HEK293 (cell line): ENCODE data around the gene HOXC5.
A peak's percentile ranks its signal among the peaks of the same experiment; 100 is the strongest.

ENCODE experiments used
- CTCF ChIA-PET: fragments of 350-600 bp; formaldehyde crosslinking; extraction: SDS; loops from one replicate; lab custom pipeline; 2021; ENCODE audit warnings: antibody characterized with exemption; lab: Yijun Ruan, JAX
- POLR2A ChIA-PET: fragments of 300-600 bp; formaldehyde crosslinking; extraction: SDS; loops from one replicate; lab custom pipeline; 2020; ENCODE audit warnings: antibody characterized with exemption, inconsistent platforms; lab: Yijun Ruan, JAX
- H3K27ac ChIP-seq: fragments of 200-500 bp; sonication (Bioruptor generic); 2 replicates; pipeline ENCODE4 v1.5.1; 2014; ENCODE audit warnings: low read depth, low read length, control low read depth, inconsistent platforms; ENCODE audit errors: extremely low read depth
- H3K36me3 ChIP-seq, 2 experiments: fragments of 200-500 bp in 1 of 2; sonication (Bioruptor generic) in 1 of 2; 1 replicate in 1 of 2; 2 replicates in 1 of 2; pipeline ENCODE4 v1.5.1; 2014 to 2017; ENCODE audit warnings: inconsistent platforms in 2 of 2, low read length in 2 of 2; ENCODE audit not compliant: control insufficient read depth in 2 of 2, insufficient read depth in 1 of 2
- H3K4me1 ChIP-seq: fragments of 200-500 bp; sonication (Bioruptor generic); 2 replicates; pipeline ENCODE4 v1.5.1; 2014; ENCODE audit warnings: mild to moderate bottlenecking, low read length, inconsistent platforms; ENCODE audit not compliant: control insufficient read depth, insufficient read depth
- H3K4me3 ChIP-seq: 2 replicates; pipeline ENCODE4 v1.5.1; 2011; ENCODE audit warnings: low read depth, mild to moderate bottlenecking, control low read depth, low read length, moderate library complexity
- H3K9me3 ChIP-seq: fragments of 200-500 bp; sonication (Bioruptor generic); 2 replicates; pipeline ENCODE4 v1.5.1; 2014; ENCODE audit warnings: low read depth, low read length, inconsistent platforms; ENCODE audit not compliant: control insufficient read depth, insufficient read depth
- BCL11B ChIP-seq: fragments of 450-650 bp; formaldehyde crosslinking; IDR thresholded peaks from 2 replicates; pipeline ENCODE4 v1.5.1; 2016; ENCODE audit warnings: low read depth, missing biosample characterization, missing genetic modification characterization
- IKZF3 ChIP-seq: fragments of 450-650 bp; IDR thresholded peaks from 2 replicates; pipeline ENCODE4 v1.5.0; 2018; ENCODE audit warnings: missing biosample characterization, mild to moderate bottlenecking, missing genetic modification characterization, moderate library complexity
- PATZ1 ChIP-seq: fragments of 450-650 bp; formaldehyde crosslinking; IDR thresholded peaks from 2 replicates; pipeline ENCODE4 v1.5.1; 2016; ENCODE audit warnings: missing biosample characterization, missing genetic modification characterization
- SP3 ChIP-seq: fragments of 450-650 bp; formaldehyde crosslinking; IDR thresholded peaks from 2 replicates; pipeline ENCODE4 v1.5.1; 2016; ENCODE audit warnings: missing biosample characterization, missing genetic modification characterization
- TRIM28 ChIP-seq: IDR thresholded peaks from 2 replicates; pipeline ENCODE4 v1.6.1; 2011; ENCODE audit warnings: low read length, control low read depth, borderline replicate concordance
- ZBTB48 ChIP-seq: fragments of 450-650 bp; formaldehyde crosslinking; IDR thresholded peaks from 2 replicates; pipeline ENCODE4 v1.5.1; 2016; ENCODE audit warnings: missing biosample characterization, missing genetic modification characterization
- ZFP37 ChIP-seq: fragments of 450-650 bp; formaldehyde crosslinking; IDR thresholded peaks from 2 replicates; pipeline ENCODE4 v1.5.1; 2016; ENCODE audit warnings: missing biosample characterization, missing genetic modification characterization
- ZNF214 ChIP-seq: fragments of 450-650 bp; formaldehyde crosslinking; IDR thresholded peaks from 2 replicates; pipeline ENCODE4 v1.5.1; 2017; ENCODE audit warnings: missing biosample characterization, mild to moderate bottlenecking, missing genetic modification characterization, borderline replicate concordance
- ZNF24 ChIP-seq: fragments of 450-650 bp; formaldehyde crosslinking; IDR thresholded peaks from 2 replicates; pipeline ENCODE4 v1.5.1; 2016; ENCODE audit warnings: missing biosample characterization, missing genetic modification characterization
- ZNF514 ChIP-seq: fragments of 450-650 bp; formaldehyde crosslinking; IDR thresholded peaks from 2 replicates; pipeline ENCODE4 v1.5.1; 2016; ENCODE audit warnings: missing biosample characterization, missing genetic modification characterization
- ZNF530 ChIP-seq: fragments of 450-650 bp; formaldehyde crosslinking; IDR thresholded peaks from 2 replicates; pipeline ENCODE4 v1.5.1; 2016; ENCODE audit warnings: low read depth, missing biosample characterization, missing genetic modification characterization
- ZNF555 ChIP-seq: fragments of 450-650 bp; formaldehyde crosslinking; conservative IDR thresholded peaks from 2 replicates; pipeline ENCODE4 v1.5.1; 2017; ENCODE audit warnings: missing biosample characterization, mild to moderate bottlenecking, missing genetic modification characterization, inconsistent platforms
- ZNF623 ChIP-seq: fragments of 450-650 bp; formaldehyde crosslinking; IDR thresholded peaks from 2 replicates; pipeline ENCODE4 v1.5.1; 2016; ENCODE audit warnings: missing biosample characterization, missing genetic modification characterization
- ZNF701 ChIP-seq: fragments of 450-650 bp; formaldehyde crosslinking; IDR thresholded peaks from 2 replicates; pipeline ENCODE4 v1.5.1; 2016; ENCODE audit warnings: missing biosample characterization, missing genetic modification characterization
- ZNF830 ChIP-seq: fragments of 450-650 bp; IDR thresholded peaks from 2 replicates; pipeline ENCODE4 v1.5.0; 2018; ENCODE audit warnings: missing biosample characterization, missing genetic modification characterization, low read depth, mild to moderate bottlenecking, moderate library complexity
- TF ChIP-seq, protein P1 (sequence below): IDR thresholded peaks from 2 replicates; pipeline ENCODE4 v1.6.1; 2011; ENCODE audit warnings: mild to moderate bottlenecking, low read depth, low read length, borderline replicate concordance
- TF ChIP-seq, protein P2 (sequence below): fragments of 450-650 bp; formaldehyde crosslinking; IDR thresholded peaks from 2 replicates; pipeline ENCODE4 v1.5.1; 2016; ENCODE audit warnings: missing biosample characterization, missing genetic modification characterization

The HOXC5 gene

GRCh38 chr12:54030442-54030801 is 2.4 kb upstream of the HOXC5 start (continued):
- TF ChIP-seq BCL11B (tag by site-specific recombination) = no peak
- TF ChIP-seq ZNF623 (tag by site-specific recombination) = no peak
- TF ChIP-seq ZFP37 (tag by site-specific recombination) = no peak
- TF ChIP-seq ZNF530 (tag by site-specific recombination) = no peak
- TF ChIP-seq ZNF514 (tag by site-specific recombination) = no peak
- TF ChIP-seq, protein P1, sequence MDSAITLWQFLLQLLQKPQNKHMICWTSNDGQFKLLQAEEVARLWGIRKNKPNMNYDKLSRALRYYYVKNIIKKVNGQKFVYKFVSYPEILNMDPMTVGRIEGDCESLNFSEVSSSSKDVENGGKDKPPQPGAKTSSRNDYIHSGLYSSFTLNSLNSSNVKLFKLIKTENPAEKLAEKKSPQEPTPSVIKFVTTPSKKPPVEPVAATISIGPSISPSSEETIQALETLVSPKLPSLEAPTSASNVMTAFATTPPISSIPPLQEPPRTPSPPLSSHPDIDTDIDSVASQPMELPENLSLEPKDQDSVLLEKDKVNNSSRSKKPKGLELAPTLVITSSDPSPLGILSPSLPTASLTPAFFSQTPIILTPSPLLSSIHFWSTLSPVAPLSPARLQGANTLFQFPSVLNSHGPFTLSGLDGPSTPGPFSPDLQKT = no peak

- CTCF ChIA-PET = interaction anchor here (0.6 to 5.4 kb wide), 10 partner anchors 15 to 189 kb away, joined by 3 to 109 read pairs (median 39); partner anchors contain the start of genes HOXC8 and SMUG1
- Histone ChIP-seq H3K36me3 (peaks cover 4 to 13% of the 10 kb centered on the region in 2 experiments; a peak in 2 of 3 replicates), H3K9me3 (no peaks in the 10 kb centered on the region), H3K4me1 (peaks cover 40% of the 10 kb centered on the region), H3K27ac (peak overlapping the region; percentile 0; the same call in 1 of the 2 replicates), H3K4me3 (no peak overlapping the region)
- TF ChIP-seq ZNF24 (tag by site-specific recombination) = no peak
- no peak for TF ChIP-seq ZNF830 (tag by site-specific recombination)
- no peak for TF ChIP-seq ZNF214 (tag by site-specific recombination)
- TF ChIP-seq, protein P2, sequence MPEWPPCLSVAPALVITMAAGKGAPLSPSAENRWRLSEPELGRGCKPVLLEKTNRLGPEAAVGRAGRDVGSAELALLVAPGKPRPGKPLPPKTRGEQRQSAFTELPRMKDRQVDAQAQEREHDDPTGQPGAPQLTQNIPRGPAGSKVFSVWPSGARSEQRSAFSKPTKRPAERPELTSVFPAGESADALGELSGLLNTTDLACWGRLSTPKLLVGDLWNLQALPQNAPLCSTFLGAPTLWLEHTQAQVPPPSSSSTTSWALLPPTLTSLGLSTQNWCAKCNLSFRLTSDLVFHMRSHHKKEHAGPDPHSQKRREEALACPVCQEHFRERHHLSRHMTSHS (tag by site-specific recombination) = no peak
- no peak for TF ChIP-seq SP3 (tag by site-specific recombination)
- POLR2A ChIA-PET = interaction anchor here (1.0 to 5.0 kb wide), 2 partner anchors 14 to 22 kb away, joined by 4 to 22 read pairs; partner anchors contain the start of gene HOXC8
Measured at GRCh38 chr12:54030889-54031471, 1.9 kb upstream of the HOXC5 start.

GRCh38 chr12:54031480-54031879 is 1.4 kb upstream of the HOXC5 start:
- H3K4me3 ChIP-seq = no peak overlapping the region
- TF ChIP-seq ZNF701 (tag by site-specific recombination) = no peak
- peak; percentile 79 for TF ChIP-seq IKZF3 (tag by site-specific recombination)
- TF ChIP-seq, all 188 proteins: peak for 1
- Histone ChIP-seq H3K36me3 (peaks cover 4 to 13% of the 10 kb centered on the region in 2 experiments; a peak in 2 of 3 replicates), H3K27ac (peak overlapping the region; percentile 0; the same call in 1 of the 2 replicates), H3K9me3 (no peaks in the 10 kb centered on the region), H3K4me1 (peaks cover 40% of the 10 kb centered on the region)
- ChIA-PET CTCF (interaction anchor here (0.6 to 5.4 kb wide), 17 partner anchors 13 to 336 kb away, joined by 3 to 109 read pairs (median 10); partner anchors contain the start of genes HOXC8 and SMUG1), POLR2A (interaction anchor here (1.0 to 5.0 kb wide), 3 partner anchors 15 to 107 kb away, joined by 4 to 22 read pairs (median 7); partner anchors contain the start of gene HOXC8)

- POLR2A ChIA-PET = interaction anchor here (0.7 to 5.0 kb wide), 16 partner anchors 15 to 184 kb away, joined by 3 to 22 read pairs (median 5); partner anchors contain the start of genes HOXC13, HOXC4, HOXC8 and HOXC9
- peaks cover 44% of the 10 kb centered on the region for H3K4me1 ChIP-seq
- no peak overlapping the region for H3K4me3 ChIP-seq
- CTCF ChIA-PET = interaction anchor here (0.6 to 5.4 kb wide), 43 partner anchors 9 to 683 kb away, joined by 3 to 109 read pairs (median 5); partner anchors contain the start of genes HOXC13, HOXC4, HOXC8 and SMUG1
- TF ChIP-seq ZBTB48 (peak; percentile 79), PATZ1 (tag by site-specific recombination) (no peak), TRIM28 (peak; percentile 17; the same call in 1 of the 2 replicates), ZNF555 (tag by site-specific recombination) (no peak)
- H3K9me3 ChIP-seq = no peaks in the 10 kb centered on the region
- H3K27ac ChIP-seq = peak overlapping the region; percentile 100; the same call in 1 of the 2 replicates
- H3K36me3 ChIP-seq = peaks cover 4 to 13% of the 10 kb centered on the region in 2 experiments; a peak in 2 of 3 replicates
Measured at GRCh38 chr12:54032086-54032619, 697 bp upstream of the HOXC5 start.
